GM12878 (cell line): ENCODE measurements around the gene VEZF1. TPM values are rescaled to one million over a fixed set of nuclear protein-coding genes. Genes with fewer than 3 reads are reported as not detected.

Experiments used
- CBX3 ChIP-seq: fragments of 200-600 bp; sonication (generic); IDR thresholded peaks from 2 replicates; pipeline ENCODE4 v1.6.1; 2016; ENCODE audit warnings: low read depth, borderline replicate concordance
- CEBPB ChIP-seq, 2 experiments: fragments of 150-350 bp in 1 of 2; IDR thresholded peaks; 2 replicates each; pipeline ENCODE4 v1.6.1; 2012 to 2014; ENCODE audit warnings: low read depth in 2 of 2, low read length in 2 of 2, borderline replicate concordance in 1 of 2, inconsistent platforms in 1 of 2
- CREB1 ChIP-seq: IDR thresholded peaks from 2 replicates; pipeline ENCODE4 v1.6.1; 2012; ENCODE audit warnings: low read depth, mild to moderate bottlenecking, inconsistent platforms
- FOXK2 ChIP-seq: fragments of 450-650 bp; IDR thresholded peaks from 2 replicates; pipeline ENCODE4 v1.6.1; 2017; ENCODE audit warnings: mild to moderate bottlenecking, moderate library complexity
- HCFC1 ChIP-seq: fragments of 150-350 bp; IDR thresholded peaks from 2 replicates; pipeline ENCODE4 v1.6.1; 2014; ENCODE audit warnings: low read length
- JUND ChIP-seq: IDR thresholded peaks from 2 replicates; pipeline ENCODE4 v1.6.1; 2012; ENCODE audit warnings: low read depth, mild to moderate bottlenecking, low read length, improper control_type of control experiment, moderate library complexity
- KAT2A ChIP-seq: conservative IDR thresholded peaks from 2 replicates; pipeline ENCODE4 v1.6.1; 2011; ENCODE audit warnings: low read depth, low read length; ENCODE audit not compliant: control insufficient read depth
- MEF2A ChIP-seq: IDR thresholded peaks from 2 replicates; pipeline ENCODE4 v1.6.1; 2011; ENCODE audit warnings: low read depth, mild to moderate bottlenecking, low read length, moderate library complexity; ENCODE audit not compliant: insufficient read depth
- PBX3 ChIP-seq: IDR thresholded peaks from 2 replicates; pipeline ENCODE4 v1.6.1; 2011; ENCODE audit warnings: mild to moderate bottlenecking, low read depth, low read length, moderate library complexity; ENCODE audit not compliant: insufficient replicate concordance
- POLR2A ChIP-seq: IDR thresholded peaks from 2 replicates; pipeline ENCODE4 v1.6.1; 2011; ENCODE audit warnings: low read depth, mild to moderate bottlenecking, low read length
- POLR2AphosphoS2 ChIP-seq: IDR thresholded peaks from 2 replicates; pipeline ENCODE4 v1.6.1; 2011; ENCODE audit warnings: low read depth, mild to moderate bottlenecking, low read length, improper control_type of control experiment, moderate library complexity
- RBBP5 ChIP-seq: fragments of 200-600 bp; sonication (generic); conservative IDR thresholded peaks from 2 replicates; pipeline ENCODE4 v1.6.1; 2016
- SP1 ChIP-seq: IDR thresholded peaks from one replicate; pipeline ENCODE4 v1.6.1; 2011; ENCODE audit warnings: low read depth, low read length
- SREBF1 ChIP-seq: IDR thresholded peaks from 2 replicates; pipeline ENCODE4 v1.6.1; 2012; ENCODE audit warnings: mild to moderate bottlenecking, low read length
- TAF1 ChIP-seq: IDR thresholded peaks from 2 replicates; pipeline ENCODE4 v1.6.1; 2011; ENCODE audit warnings: mild to moderate bottlenecking, low read depth, low read length, borderline replicate concordance
- TCF12 ChIP-seq: IDR thresholded peaks from 2 replicates; pipeline ENCODE4 v1.6.1; 2011; ENCODE audit warnings: low read depth, mild to moderate bottlenecking, low read length
- polyA plus RNA-seq, 11 experiments: library from polyadenylated mRNA; depleted of rRNA in 4 of 11; unstranded in 6 of 11; stranded (reverse) in 5 of 11; fragments of >200 nt; fragmentation: Nextera tagmentation in 4 of 11; fragmentation: Illumina TruSeq in 1 of 11; extraction: Ambion mirVana in 4 of 11; extraction: Trizol in 1 of 11; gene quantifications; 1 replicate in 1 of 11; 2 replicates in 10 of 11; pipeline versions ENCODE4 v1.2.1 to v1.2.3, GENCODE V29; 2011 to 2016; ENCODE audit warnings: inconsistent platforms in 2 of 11, missing spikeins in 2 of 11, low read depth in 1 of 11
- total RNA-seq, 4 experiments: library from RNA; depleted of rRNA in 3 of 4; stranded (reverse); fragments of >200 nt in 3 of 4; fragmentation: Illumina TruSeq in 1 of 4; extraction: Trizol in 1 of 4; gene quantifications; 2 replicates each; pipeline versions ENCODE4 v1.2.1 to v1.2.3, GENCODE V29; 2013 to 2021
- TF ChIP-seq, protein P1 (sequence below): fragments of 450-650 bp; IDR thresholded peaks from 2 replicates; pipeline ENCODE4 v1.6.1; 2017; ENCODE audit warnings: antibody characterized with exemption, mild to moderate bottlenecking, moderate library complexity
- TF ChIP-seq, protein P2 (sequence below): IDR thresholded peaks from 2 replicates; pipeline ENCODE4 v1.6.1; 2012; ENCODE audit warnings: improper control_type of control experiment, low read depth, low read length; ENCODE audit not compliant: insufficient replicate concordance
- TF ChIP-seq, protein P3 (sequence below): IDR thresholded peaks from 2 replicates; pipeline ENCODE4 v1.6.1; 2011; ENCODE audit warnings: borderline replicate concordance, low read depth, mild to moderate bottlenecking, moderate library complexity, low read length; ENCODE audit not compliant: insufficient read depth, poor library complexity, severe bottlenecking

The VEZF1 gene
- total and polyA plus RNA-seq, 10 of the 15 experiments (the other 5 are each of a cell fraction or from before 2014, with no cell fraction given) = 9.5 to 28.2 (median 20.3) TPM

DNA sequence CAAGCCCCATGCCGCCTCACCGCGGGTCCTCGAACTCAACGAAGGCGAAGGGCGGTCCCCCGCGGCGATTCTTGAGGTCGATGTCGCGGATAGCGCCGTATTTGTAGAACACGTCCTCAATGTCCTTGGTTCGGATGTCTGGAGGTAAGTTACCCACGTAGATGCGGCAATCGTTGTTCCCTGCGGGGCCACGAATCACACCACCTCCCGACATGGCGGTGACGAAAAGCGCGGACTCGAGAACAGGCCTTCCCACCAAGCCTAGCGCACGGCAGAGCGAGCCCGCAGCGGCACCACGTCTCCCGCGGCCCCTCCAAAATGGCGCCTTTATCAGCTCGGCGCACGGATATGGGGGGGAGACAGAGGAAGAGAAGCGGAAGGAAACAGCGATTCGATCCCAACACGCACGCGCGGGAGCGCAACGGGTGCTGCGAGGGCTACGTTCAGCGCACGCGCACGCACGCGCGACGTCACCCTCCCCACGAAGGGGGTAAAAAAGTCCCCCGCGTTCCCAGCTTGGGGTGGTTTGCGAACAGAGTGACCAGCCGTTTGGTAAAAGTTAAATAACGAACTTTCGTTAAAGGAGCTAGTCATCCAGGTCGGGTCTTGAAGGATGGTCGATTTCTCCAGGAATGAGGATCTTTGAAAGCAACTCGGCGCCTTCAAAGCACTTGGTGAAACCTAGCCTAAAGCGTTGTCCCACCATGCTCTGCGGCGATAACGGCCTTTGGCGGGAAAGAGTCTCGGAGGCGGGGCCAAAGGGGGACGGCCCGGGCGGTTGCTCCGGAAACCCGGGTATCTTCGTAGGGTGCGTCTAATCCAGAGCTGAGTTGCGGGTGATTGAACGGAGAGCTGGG lies 19.1 kb upstream of the VEZF1 start, which contains the start of gene SRSF1 (continued):
- TF ChIP-seq, protein P1, sequence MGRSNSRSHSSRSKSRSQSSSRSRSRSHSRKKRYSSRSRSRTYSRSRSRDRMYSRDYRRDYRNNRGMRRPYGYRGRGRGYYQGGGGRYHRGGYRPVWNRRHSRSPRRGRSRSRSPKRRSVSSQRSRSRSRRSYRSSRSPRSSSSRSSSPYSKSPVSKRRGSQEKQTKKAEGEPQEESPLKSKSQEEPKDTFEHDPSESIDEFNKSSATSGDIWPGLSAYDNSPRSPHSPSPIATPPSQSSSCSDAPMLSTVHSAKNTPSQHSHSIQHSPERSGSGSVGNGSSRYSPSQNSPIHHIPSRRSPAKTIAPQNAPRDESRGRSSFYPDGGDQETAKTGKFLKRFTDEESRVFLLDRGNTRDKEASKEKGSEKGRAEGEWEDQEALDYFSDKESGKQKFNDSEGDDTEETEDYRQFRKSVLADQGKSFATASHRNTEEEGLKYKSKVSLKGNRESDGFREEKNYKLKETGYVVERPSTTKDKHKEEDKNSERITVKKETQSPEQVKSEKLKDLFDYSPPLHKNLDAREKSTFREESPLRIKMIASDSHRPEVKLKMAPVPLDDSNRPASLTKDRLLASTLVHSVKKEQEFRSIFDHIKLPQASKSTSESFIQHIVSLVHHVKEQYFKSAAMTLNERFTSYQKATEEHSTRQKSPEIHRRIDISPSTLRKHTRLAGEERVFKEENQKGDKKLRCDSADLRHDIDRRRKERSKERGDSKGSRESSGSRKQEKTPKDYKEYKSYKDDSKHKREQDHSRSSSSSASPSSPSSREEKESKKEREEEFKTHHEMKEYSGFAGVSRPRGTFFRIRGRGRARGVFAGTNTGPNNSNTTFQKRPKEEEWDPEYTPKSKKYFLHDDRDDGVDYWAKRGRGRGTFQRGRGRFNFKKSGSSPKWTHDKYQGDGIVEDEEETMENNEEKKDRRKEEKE = no peak
- TF ChIP-seq PBX3 (peak; percentile 72), RBBP5 (no peak), JUND (no peak), MEF2A (0 out of 2 replicates have a peak, but pooled peaks have one; percentile 23), SP1 (no peak), POLR2AphosphoS2 (peak; percentile 95), SREBF1 (no peak), TCF12 (0 out of 2 replicates have a peak, but pooled peaks have one; percentile 35), TAF1 (peak; percentile 94), CBX3 (no peak), HCFC1 (peak; percentile 50; the same call in 1 of the 2 replicates), CEBPB (IDR thresholded peaks at IDR 0.05; ENCODE audit: borderline replicate concordance in 1 of 2, low read depth in 2 of 2, low read length in 2 of 2) (no peak), POLR2A (peak; percentile 99), KAT2A (no peak), FOXK2 (peak; percentile 79), CREB1 (peak; percentile 87)
- TF ChIP-seq, protein P2, sequence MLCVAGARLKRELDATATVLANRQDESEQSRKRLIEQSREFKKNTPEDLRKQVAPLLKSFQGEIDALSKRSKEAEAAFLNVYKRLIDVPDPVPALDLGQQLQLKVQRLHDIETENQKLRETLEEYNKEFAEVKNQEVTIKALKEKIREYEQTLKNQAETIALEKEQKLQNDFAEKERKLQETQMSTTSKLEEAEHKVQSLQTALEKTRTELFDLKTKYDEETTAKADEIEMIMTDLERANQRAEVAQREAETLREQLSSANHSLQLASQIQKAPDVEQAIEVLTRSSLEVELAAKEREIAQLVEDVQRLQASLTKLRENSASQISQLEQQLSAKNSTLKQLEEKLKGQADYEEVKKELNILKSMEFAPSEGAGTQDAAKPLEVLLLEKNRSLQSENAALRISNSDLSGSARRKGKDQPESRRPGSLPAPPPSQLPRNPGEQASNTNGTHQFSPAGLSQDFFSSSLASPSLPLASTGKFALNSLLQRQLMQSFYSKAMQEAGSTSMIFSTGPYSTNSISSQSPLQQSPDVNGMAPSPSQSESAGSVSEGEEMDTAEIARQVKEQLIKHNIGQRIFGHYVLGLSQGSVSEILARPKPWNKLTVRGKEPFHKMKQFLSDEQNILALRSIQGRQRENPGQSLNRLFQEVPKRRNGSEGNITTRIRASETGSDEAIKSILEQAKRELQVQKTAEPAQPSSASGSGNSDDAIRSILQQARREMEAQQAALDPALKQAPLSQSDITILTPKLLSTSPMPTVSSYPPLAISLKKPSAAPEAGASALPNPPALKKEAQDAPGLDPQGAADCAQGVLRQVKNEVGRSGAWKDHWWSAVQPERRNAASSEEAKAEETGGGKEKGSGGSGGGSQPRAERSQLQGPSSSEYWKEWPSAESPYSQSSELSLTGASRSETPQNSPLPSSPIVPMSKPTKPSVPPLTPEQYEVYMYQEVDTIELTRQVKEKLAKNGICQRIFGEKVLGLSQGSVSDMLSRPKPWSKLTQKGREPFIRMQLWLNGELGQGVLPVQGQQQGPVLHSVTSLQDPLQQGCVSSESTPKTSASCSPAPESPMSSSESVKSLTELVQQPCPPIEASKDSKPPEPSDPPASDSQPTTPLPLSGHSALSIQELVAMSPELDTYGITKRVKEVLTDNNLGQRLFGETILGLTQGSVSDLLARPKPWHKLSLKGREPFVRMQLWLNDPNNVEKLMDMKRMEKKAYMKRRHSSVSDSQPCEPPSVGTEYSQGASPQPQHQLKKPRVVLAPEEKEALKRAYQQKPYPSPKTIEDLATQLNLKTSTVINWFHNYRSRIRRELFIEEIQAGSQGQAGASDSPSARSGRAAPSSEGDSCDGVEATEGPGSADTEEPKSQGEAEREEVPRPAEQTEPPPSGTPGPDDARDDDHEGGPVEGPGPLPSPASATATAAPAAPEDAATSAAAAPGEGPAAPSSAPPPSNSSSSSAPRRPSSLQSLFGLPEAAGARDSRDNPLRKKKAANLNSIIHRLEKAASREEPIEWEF = peak; percentile 39
- TF ChIP-seq, protein P3, sequence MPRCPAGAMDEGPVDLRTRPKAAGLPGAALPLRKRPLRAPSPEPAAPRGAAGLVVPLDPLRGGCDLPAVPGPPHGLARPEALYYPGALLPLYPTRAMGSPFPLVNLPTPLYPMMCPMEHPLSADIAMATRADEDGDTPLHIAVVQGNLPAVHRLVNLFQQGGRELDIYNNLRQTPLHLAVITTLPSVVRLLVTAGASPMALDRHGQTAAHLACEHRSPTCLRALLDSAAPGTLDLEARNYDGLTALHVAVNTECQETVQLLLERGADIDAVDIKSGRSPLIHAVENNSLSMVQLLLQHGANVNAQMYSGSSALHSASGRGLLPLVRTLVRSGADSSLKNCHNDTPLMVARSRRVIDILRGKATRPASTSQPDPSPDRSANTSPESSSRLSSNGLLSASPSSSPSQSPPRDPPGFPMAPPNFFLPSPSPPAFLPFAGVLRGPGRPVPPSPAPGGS = no peak
